ENCODE measurements around the gene KRT6A.
"Not testable (repeated sequence)": the region's sequence is repeated elsewhere in the genome, so short reads cannot be mapped to it uniquely, and the experiment has no call there.

KRT6A gene

DNA sequence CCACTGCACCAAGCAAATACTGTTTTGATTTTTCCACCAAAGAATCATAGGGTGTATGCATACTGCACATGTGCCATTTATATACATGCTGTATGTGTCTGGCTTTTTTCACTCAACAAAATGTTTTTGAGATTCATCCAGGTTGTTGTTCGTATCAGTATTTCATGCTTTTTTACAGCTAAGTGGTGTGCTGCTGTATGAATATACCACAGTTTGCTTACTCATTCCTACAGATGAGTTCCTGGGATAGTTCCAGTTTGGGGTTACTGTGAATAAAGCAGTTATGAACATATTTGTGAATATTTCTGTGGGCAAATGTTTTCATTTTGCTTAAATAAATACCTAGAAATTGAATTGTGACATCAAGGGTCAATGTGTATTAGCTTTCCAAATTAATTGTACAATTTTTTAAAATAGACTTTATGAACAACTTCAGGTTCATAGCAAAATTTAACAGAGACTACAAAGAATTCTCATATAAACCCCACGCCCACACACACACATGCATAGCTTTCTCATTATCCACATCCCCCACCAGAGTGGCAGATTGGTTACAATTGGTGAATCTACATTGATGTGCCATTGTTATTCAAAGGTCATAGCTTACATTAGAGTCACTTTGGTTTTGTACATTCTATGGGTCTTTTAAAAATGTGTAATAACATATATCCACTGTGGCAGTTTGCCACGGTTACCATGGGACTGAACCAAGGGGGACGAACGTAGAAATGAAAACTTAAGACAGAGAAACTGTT is 6.9 kb upstream of the KRT6A start:
- DNase-seq: no peak

- no peak for DNase-seq
Measured at GRCh38 chr12:52498946-52499345, 5.9 kb upstream of the KRT6A start.

- no peak for DNase-seq
Measured at GRCh38 chr12:52497975-52498374, 4.9 kb upstream of the KRT6A start.

DNA sequence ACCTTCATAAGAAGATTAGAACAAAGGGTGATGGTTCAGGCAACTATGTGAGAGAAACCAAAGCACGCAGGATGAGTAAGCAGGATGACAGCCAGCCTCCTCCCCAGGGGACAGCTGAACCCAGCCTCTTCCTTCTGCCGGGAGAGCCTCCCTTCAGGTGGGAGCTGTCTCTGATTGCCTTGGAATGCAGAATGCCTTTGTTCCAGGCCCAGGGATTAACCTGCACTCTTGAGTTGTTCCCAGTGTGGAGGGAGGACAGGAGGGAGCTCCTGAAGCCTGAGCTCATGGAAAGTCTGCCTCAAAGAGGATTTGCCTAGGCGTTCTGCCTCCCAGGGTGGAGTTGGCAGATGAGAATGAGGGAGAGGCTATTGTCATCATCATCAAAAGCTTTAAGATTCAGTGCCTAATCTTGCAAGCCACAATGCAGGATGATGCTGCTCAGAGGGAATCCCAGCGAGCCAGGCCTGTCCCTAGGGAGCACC is 3.6 kb upstream of the KRT6A start:
- peak in 1 of 2 experiments; percentile 44 for DNase-seq

- peak; percentile 22 to 44 for DNase-seq
Measured at GRCh38 chr12:52496054-52496453, 3.0 kb upstream of the KRT6A start.

GRCh38 chr12:52495389-52495788 is 2.3 kb upstream of the KRT6A start:
- peak; percentile 63 to 78 for DNase-seq

GRCh38 chr12:52494518-52494917 is 1.5 kb upstream of the KRT6A start:
- no peak for DNase-seq

DNA sequence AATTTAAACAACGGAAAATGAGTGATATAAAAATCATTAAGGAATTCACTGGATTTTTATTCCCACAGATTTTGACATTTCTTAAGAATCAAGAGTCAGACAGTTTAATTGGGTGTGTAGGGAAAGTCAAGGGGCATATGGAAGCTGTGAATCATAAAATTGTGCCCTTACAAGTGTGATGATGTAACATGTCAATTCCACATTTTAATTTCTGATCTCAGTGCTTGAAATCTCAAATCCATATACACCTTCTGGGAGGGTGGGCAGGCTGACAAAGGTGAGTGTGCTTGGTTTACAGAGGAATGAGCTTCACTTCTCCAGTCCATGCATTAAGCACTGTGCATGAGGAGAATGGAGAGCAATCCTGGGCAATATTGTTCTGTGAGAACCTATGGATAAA is 1.0 kb upstream of the KRT6A start:
- no peak for DNase-seq

GRCh38 chr12:52492405-52492804 is 652 bp downstream of the KRT6A start:
- not testable (repeated sequence) for DNase-seq

DNA sequence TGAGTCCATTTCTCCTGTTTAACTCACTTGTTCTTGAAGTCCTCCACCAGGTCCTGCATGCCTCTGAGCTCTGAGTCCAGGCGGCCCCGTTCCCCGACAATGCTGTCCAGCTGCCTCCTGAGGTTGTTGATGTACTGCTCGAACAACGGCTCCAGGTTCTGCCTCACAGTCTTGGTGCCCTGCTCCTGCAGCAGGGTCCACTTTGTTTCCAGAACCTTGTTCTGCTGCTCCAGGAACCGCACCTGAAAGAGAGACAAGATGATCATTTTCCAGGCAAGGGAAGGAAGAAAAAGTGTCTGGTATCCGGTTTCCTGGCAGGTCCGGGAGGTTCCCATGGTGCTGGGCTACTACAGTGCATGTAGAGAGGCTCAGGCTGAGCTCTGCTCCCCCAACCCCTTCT is 1.6 kb downstream of the KRT6A start:
- not testable (repeated sequence) for DNase-seq

DNA sequence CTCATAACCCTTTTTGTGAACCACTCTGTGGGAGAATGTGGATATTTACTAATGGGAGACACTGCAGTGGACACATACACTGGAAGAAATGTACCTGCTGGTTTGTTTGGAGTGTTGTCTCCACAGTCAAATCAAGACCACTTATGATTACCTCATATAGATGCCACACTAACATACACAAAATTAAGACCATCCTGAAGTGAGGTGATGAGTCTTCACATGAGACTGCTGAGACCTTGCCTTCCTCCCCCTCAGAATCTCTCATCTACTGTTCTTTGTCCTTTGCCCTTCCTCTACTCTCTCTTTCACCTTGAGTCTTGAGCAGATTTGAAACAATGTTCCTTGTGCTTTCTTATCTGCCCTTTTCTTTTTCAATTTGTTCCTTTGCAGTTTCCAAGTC is 4.3 kb downstream of the KRT6A start:
- DNase-seq: no peak

DNA sequence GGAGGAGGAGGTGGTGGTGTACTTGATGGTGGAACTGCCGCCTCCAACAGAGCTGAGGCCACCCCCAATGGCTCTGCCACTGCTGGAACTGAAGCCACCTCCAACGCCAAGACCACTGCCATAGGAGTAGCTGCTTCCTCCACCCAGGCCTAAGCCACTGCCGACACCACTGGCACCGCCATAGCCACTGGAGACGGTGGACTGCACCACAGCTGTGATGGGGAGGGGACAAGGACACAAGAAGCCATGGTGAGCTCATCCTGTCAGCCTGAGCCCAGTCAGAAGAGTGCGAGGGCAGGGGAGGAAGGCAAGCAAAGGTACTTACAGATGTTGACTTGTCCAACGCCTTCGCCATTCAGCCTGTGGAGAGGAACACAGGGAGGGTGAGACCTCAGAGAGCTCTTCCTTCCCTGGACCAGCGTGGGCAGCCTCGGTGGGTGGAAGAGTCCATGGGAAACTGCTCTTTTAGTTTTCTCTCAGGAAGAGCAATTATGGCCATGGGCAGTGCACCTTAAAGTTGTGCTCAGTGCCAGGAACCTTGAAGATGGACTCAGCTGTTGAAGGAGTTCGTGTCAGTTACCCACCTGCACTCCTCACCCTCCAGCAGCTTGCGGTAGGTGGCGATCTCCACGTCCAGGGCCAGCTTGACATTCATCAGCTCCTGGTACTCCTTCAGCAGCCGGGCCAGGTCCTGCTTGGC is 5.2 kb downstream of the KRT6A start:
- not testable (repeated sequence) for DNase-seq

- no peak for DNase-seq
Measured at GRCh38 chr12:52487211-52487610, 5.8 kb downstream of the KRT6A start.

GRCh38 chr12:52486166-52487105 is 6.6 kb downstream of the KRT6A start:
- no peak for DNase-seq

DNA sequence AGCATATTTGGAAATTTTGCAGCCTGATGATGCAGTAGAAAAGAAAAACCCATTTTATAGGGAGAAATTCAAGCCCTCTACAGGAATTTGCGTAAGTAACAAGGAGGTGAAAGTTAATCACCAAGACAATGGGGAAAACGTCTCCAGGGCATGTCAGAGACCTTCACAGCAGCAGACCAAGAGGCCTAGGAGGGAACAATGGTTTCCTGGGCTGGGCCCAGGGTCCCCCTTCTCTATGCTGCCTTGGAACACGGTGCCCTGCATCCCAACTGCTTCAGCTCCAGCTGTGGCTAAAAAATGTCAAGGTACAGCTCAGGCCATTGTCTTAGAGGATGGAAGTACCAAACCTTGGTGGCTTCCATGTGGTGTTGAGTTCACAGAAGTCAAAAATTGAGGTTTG is 13.0 kb downstream of the KRT6A start:
- DNase-seq: no peak

DNA sequence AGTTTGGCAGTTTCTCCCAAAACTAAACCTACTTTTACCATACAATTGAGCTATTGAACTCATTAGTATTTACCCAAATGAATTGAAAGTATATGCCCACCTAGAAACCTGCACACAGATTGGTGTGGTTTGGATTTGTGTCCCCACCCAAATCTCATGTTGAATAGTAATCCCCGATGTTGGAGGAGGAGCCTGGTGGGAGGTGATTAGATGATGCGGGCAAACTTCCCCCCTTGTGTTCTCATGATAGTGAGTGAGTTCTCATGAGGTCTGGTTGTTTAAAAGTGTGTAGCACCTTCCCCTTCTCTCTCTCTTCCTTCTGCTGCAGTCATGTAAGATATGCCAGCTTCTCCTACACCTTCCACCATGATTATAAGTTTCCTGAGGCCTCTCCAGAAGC is 15.4 kb downstream of the KRT6A start:
- DNase-seq: no peak

DNA sequence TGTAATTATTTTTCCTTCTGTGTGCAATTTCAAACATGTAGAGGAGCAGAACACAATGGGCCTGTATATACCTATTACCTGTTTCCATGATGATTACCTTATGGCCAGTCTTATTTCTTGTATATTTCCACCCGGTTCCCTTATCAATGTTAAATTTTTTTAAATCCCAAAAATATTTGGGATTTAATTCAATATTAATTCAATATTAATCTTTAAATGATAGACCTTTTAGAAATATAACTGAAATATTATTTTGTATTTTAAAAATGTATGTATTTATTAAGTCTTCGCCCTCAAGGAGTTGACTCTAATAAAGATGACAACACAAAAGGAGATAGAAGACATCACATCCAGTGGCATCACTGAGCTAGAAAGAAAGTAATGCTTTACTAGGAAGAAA is 18.8 kb downstream of the KRT6A start:
- DNase-seq: no peak

GRCh38 chr12:52473768-52474167 is 19.3 kb downstream of the KRT6A start, which contains the start of gene KRT6C:
TSS of gene KRT6C (minus strand) at chr12:52473805. CDS start at chr12:52473737, 68 bp downstream.
- DNase-seq: no peak

DNA sequence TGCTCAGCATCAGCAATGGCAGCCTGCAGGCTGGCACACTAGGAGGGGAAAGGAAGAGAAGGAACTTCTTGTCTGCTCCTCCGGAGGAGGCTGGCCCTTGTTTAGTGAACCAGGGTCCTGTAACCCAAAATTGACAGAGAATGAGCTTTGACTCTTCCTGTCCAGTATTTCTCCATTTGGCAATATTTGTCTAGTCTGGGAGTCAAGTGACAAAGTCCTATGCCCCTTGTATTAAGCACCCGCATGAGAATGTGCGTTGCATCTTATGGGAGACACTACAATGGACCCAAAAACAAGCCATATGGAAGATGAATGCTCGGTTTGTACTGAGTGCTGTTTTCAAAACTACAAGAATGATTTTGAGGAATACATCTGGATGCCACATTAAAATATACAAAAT is 23.2 kb downstream of the KRT6A start:
- no peak for DNase-seq

DNA sequence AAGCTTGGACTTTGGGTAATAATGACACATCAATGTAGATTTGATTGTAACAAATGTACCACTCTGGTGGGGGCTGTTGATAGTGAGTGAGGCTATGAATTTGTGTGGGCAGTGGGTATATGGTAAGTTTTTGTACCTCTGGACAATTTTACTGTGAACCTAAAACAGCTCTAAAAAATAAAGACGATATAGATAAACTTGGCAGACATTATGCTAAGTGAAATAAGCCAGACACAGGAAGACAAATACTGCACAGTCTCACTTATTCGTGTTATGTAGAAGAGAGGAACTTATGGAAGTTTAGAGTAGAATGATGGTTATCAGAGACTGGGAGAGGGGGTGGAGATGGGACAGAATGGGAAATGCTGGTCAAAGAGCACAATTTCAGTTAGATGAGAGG is 28.2 kb downstream of the KRT6A start:
- DNase-seq: no peak

- DNase-seq: no peak
Measured at GRCh38 chr12:52461693-52462092, 31.4 kb downstream of the KRT6A start.

DNA sequence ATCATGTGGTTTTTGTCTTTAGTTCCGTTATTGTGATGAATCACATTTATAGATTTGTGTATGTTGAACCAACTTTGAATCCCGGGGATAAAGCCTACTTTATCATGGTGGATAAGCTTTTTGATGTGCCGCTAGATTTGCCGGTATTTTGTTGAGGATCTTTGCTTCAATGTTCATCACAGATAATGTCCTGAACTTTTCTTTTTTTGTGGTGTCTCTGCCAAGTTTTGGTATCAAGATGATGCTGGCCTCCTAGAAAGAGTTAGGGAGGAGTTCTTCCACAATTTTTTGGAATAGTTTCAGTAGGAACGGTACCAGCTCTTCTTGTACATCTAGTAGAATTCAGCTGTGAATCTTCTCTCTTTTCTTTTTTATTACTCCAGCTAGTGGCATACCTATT is 34.2 kb downstream of the KRT6A start:
- no peak for DNase-seq

GRCh38 chr12:52455821-52456220 is 37.2 kb downstream of the KRT6A start:
- no peak for DNase-seq
